NCI-H1436 (cell line): ENCODE results near the gene POLDIP3.

ENCODE experiments used
- DNase-seq: peaks from one replicate; lab custom pipeline; 2025; lab: John Stamatoyannopoulos, UW

The POLDIP3 gene, protein sequence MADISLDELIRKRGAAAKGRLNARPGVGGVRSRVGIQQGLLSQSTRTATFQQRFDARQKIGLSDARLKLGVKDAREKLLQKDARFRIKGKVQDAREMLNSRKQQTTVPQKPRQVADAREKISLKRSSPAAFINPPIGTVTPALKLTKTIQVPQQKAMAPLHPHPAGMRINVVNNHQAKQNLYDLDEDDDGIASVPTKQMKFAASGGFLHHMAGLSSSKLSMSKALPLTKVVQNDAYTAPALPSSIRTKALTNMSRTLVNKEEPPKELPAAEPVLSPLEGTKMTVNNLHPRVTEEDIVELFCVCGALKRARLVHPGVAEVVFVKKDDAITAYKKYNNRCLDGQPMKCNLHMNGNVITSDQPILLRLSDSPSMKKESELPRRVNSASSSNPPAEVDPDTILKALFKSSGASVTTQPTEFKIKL

DNA sequence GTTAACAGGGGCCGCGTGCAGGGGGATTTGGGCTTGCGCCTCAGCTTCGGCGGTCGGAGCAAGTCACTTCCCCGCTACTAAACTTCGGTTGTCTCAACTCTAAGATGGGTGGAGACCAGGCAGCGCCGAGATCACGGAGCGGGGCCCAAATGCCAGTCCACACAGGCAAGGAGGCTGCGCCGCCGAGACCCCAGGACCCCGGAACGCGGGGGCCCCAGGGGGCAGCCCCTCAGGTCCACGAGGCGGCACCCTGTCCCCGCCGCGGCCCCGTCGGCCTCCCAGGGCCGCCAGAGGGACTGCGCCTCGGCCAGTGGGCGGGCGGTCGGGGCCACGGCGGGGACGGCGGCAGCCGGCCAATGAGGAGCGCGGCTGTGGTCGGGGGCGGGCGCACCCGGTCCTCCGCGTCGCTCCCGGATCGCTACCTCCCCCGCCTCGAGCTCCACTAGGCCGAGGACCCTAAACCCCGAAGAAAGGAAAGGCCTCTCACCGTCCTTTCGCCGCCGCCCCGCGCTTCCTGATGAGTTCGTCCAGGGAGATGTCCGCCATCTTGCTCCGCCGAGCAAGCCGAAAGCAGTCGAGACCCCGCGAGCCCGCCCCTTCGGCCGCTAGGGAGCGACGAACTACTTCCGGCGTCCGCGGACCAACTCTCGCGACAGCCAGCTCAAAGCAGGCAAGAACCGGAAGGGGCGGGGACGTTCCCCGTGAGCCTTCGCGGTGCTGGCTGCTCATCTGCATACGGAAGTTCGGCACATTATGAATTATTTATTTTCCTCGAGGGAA lies at the start of gene POLDIP3:
POLDIP3 (minus strand) TSS at position 572 of the 780 bp plus-strand sequence; CDS start at position 546, 26 bp downstream.
- DNase-seq, result peak; percentile 98

DNA sequence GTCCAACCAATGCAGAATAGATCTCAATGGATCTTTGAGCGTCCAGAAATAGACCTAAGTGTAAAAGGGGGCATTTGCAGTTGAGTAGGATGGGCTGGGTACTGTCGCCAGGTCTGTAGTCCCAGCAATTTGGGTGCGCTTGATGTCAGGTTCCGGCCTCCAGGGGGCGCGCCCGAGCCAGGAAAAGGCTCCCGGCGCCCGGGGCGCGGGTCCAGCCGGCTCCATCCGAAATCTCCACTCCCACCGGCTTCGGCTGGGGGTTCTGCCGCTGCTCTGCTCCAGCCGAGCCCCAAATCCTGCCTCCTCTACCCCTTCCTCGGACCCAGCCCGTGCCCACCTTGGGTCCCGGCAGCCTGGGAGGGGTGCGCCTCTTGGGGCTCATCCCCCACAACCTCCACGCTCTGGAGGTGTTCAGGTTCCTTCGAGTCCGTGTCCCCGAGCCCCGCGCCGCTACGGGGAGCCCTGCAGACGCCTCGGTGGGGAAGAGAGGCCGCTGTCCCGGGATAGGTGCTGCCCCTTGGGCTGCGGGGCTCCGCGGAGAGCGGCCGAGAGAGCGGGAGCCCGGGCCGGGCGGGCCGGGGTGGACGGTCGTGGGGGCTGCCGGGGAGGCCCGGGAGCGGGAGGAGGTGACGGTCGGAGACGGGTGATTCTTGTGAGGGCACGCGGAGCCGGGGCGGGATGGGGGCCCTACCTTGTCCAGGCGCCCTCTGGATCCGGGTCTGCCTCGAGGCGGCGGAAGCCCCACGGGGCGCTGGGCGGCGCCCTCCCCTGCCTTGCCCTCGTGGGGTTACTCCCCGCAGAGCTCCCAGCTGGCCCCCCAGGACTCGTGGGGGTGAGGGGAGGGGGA lies 47.5 kb upstream of the POLDIP3 start:
- DNase-seq, result peak; percentile 72

DNA sequence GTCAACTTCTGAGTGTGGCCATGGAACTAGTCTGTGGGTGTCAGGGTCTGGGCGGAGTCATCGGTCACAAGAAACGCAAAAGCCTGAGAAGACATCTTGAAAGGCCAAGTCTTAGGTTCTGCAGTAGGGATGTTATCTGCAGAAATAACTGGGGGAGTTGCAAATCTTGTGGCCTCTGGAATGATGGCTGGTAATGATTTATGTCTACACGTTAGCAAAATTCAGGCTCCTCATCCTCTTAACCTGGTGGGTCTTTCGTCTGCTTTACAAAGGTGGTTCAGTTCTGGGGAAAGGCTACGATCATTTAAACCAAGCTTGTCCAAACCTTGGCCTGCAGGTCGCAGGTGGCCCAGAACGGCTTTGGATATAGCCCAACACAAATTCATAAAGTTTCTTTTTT lies 41.9 kb upstream of the POLDIP3 start:
- no peak for DNase-seq

DNA sequence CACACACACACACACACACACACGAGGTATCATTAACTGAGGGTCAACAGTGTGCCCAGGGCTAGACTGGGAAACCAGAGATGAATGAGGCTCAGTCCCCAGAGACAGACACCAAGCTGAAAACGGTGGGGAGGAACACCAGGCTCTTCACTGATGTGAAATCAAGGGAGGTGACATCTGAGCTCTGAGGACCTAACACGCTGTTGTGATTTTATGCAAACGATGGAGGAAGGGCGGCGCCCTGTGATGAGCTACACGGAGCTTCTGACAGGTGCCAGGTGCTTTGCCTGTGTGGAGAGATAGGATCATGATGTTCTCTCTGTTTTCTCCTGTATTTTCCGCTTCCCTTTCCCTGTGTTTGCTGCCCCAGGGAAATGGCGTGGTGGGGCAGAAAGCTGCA lies 41.0 kb upstream of the POLDIP3 start:
- peak; percentile 80 for DNase-seq

DNA sequence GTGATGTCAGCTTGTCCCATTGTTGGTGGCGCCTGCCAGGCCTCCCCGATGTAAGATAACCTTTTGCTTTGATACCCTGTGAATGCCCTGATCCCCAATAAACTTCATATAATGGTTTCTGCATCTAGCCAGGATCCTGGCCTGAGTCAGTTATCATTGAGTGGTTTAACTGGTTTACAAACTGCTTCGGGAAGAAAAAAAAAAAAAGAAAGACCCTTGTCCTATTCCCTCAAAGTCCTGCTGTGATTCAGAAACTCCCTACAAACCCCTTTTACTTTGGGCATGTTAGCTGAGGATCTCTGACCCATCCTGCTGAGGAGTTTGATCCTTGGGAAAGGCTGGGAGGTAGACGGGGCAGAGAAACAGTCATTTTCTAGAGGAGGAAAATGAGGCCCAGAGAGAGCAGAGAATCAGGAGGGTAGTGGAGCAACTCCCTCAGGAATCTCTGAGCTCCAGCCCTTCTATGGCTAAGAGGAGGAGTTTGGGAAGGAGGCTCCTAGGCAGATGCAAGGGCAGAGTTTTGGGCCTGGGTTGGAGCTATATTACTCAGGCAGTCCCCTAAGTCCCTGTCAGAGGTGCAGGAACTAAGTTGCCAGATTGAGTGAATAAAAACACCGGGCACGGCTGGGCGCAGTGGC lies 39.9 kb upstream of the POLDIP3 start:
- no peak for DNase-seq

DNA sequence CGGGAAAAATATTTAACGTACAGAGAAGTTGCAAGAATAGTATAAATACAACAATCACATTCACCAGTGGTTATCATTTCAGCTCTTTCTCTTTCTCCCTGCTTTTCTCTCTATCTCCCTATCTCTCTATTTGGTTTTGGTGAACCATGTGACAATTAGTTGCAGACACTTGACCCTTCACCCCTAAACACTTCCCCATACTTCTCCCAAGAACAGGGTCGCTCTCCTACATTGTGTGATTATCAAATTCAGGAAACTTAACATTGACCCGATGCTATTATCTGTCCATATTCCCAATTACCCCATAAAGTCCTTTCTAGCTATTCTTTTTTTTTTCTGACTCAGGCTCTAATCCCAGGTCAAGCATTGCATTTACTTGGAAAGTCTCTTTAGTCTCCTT lies 39.3 kb upstream of the POLDIP3 start:
- no peak for DNase-seq

DNA sequence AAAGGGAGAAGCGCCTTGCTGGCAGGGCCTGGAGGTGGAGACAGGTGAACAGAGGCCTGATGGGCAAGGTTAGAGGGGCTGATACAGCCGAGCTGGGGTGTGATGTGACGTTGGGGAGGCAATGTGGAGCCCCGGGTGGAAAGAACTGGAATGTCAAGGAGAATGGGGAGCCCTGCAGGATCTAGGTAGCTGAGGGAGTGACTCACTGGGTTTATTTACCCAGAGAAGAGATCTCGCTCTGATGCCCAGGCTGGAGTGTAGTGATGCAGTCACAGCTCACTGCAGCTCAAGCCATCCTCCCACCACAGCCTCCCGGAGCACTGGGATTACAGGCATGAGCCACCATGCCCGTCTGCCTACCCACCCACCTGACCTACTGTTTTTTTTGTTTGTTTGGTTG lies 36.5 kb upstream of the POLDIP3 start:
- DNase-seq, result no peak

DNA sequence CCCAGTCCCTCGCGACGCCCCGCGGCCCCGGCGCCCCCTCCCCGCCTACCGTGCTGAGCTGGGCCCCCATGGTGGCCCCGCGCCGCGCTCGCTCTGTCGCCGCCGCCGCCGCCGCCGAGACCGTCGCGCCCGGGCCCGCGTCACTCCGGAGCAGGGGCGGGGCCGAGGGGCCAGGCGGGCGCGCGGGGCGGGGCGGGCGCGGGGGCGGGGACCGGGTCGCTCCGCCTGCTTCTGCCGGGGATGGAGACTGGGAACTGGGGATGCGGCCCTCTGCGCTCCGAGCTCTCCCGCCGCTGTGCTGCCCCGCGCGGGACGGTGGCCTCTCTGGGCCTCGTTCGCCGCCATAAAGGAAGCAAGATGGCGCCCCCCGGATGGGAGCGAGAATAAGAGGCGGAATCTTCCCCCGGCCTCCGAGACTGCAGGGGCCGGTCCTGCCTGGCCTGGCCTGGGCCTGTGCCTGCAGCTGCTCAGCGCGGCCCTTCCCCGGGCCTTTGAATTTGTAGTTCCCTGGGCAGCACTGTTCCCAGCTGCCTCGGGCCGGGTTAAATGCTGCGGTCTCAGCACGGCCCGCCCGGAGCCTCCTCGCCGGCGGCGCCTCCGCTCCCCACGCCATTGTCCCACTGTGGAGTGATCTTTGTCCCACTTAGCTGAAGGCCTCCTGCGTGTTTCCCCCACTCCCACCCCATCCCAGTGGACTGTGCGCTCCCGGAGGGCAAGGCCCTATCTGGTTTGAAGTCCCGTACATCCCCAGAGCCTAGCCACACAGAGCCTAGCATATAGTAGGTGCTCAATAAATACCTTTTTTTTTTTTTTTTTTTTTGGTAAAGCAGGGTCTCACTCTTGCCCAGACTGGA lies 34.8 kb upstream of the POLDIP3 start, which contains the start of gene CYB5R3:
CYB5R3 (minus strand) TSS at position 147 of the 854 bp plus-strand sequence; CDS start at position 70, 77 bp downstream.
- DNase-seq, result peak; percentile 69

DNA sequence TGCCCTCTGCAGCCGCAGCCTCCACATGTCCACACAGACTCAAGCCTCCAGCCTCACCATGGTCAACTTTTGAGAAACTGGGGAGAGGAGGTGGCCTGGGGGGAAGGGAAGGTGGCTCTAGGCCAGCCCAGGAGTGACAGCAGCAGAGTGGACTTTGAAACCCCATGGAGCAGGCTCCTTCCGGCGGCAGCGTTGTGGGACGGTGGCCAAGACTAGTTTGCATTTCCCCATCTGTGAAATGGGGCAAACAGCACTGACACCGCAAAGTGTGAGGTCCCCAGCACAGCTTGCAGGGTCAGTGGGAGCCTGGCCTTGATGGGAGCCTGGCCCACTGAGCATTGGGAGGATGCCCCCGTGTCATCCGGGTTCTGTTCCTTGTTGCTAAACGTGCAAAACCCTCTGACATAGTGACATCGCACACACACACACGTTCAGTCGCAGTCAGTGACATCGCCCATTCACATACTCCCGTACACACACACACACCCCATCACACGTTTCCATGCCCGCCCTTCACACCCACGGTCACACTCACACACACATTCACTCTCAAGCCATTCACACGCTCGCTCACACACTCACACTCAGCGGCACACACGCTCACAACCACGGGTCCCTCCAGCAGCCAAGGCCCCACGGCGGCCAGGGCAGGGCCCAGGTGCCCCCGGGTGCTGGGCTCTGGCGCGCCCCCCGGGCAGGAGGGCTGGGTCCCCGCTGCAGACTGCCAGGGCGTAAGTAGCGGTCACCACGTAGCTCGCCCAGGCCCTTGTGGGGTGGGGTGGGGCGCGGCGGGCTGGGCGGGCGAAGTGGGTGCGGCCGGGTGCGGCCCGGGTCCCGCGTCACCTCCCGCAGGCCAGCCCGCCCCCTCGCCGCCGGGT lies 33.9 kb upstream of the POLDIP3 start:
- no peak for DNase-seq

DNA sequence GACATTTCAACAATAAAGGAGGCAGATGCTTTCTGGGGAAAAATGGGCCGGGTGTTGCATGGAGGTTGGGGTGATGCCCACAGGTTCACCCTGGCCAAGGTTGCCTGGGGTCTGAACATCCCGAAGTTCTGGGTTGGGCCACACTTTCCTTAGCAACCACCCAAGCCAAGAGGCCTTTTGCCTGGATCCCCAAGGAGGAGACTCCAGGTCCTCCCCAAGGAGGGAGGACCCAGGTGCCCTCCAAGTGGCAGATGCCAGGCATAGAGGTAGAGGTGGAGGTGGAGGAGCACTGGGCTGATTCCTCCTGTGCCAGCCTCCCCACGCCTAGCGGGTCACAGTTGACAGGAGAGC lies 33.3 kb upstream of the POLDIP3 start:
- DNase-seq, result no peak

DNA sequence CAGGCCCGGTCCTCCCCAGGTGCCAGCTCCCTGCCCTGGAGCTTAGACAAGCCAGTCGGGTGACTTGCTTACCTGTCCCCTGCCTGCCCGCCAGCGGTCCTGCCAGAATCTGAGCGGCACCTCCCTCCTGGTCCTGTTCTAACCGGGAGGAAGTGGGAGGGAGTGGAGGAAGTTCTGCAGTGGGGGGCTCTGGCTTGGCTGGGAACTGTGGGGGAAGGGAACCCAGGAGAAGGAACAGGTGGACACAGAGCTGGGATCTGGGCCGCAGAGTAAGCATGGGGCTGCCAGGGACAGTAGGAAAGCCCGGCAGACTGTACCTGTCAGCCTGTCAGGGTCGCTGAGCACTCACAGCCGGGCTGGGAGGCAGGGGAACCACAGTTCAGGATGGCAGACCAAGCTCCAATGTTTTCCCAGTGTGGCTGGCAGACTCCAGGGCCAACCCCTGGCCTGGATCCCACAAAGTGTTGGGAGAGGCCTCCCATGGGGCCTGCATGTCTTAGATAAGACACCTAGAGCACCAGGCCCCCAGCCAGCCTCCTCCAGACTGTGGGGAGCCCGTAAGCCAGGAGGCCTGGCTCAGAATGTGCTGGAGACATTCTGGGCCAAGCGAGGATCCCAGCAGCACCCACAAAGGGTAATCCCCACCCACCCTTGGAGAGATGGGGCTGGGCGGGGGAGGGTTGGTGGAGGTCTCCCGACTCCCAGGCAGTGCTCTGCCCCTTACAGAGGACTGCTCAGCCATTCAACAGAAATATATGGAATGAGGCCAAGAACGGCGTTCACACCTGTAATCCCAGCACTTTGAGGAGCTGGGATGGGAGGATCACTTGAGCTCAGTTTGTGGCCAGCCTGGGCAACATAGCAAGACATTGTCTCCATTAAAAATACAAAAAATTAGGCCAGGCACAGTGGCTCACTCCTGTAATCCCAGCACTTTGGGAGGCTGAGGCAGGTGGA lies 32.2 kb upstream of the POLDIP3 start:
- no peak for DNase-seq

DNA sequence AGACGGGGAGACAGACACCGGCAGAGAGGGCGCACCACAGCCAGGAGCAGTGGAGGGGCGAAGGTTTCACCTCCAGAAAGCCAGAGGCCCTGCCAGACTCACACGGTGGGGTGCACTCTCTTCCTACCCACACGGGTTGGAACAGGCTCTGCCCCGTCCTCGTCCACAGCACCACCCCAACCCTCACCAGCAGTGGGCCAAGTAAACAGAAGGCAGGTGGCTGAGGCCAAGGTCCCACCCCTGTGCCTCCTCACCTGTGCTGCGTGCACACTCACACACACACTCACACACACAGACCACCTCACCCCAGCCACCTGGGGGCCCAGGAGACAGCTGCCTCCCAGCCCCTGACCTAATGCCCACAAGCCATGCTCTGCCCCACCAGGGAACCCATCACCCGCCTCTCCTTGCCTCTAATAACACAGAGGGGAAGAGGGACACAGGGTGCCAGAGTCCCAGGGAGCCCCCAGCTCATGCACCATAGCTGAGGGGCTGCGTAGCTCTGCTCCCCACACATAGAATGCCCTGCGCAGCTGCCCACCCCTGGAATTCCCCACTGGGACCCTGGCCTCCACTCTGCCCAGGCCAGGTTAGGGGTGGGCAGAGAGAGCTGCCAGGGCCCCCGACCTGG lies 31.4 kb upstream of the POLDIP3 start:
- DNase-seq, result no peak

DNA sequence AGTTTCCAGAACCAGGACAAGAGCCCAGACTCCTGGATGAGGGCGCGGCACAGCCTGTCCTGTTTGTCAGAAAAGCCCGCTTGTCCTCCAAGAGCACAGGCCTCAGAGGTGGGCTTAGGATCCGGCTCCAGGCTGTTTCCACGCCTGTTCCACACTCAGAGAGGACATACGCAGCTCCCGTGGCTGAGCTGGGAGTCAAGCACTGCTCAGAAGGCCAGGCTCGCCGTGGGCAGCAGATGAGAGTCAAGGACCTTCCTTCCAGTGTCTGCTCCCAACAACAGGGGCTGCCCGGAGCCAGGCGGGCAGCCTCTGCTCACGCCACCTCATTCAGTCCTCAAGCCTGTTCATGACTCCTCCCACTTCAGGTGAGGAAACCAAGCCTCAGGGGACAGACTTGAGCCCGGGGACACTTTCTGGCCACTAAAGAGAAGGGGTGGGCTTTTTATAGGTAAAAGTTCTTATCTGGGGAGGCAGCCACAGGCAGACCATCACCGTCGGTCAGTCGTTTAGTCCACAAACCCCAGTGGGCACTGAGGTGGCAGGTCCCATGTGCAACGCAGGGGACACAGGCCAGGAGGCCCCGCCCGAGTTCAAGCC lies 30.8 kb upstream of the POLDIP3 start:
- DNase-seq, result no peak

DNA sequence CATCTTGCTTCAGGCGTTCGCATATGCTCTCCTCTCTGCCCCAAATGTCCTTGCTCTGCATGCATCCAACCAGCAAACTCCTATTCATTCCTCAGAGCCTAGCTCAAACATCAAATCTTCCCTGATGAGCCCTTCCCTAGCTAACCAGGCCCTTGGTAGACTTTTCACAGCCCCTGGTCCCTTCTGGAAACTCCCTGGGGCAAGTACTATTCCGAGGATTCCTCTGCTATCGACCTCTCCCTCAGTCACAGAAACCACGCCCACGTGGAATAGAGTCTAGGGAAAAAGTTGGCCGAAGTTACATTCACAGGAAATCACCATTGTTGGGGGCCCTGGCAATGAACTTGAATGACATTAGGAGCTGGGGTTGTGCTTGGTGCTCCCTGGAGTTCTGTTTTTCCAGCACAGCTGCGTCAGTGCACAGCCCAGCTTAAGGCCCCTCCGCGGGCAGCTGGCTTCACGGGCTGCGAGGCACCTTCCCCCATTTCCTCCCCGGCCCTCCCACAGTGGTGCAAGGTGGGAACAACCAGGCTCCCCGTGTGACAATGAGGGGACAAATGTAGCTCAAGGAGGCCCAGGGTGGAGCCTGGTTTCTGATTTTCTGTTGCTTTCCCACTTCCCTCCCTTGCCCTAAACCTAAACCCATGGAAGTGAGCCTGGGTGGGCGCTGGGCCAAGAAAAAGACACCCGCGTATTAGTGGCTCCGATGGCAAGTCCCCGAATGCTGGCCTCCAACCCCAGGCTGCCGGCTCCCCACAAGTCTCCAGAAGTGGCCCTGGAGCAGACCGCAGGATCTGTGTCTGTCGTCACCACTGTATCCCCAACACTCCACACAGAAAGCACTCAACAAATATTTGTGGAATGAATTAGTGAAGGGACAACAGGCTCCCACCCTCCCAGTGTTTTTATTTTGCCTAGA lies 30.0 kb upstream of the POLDIP3 start:
- DNase-seq, result no peak

DNA sequence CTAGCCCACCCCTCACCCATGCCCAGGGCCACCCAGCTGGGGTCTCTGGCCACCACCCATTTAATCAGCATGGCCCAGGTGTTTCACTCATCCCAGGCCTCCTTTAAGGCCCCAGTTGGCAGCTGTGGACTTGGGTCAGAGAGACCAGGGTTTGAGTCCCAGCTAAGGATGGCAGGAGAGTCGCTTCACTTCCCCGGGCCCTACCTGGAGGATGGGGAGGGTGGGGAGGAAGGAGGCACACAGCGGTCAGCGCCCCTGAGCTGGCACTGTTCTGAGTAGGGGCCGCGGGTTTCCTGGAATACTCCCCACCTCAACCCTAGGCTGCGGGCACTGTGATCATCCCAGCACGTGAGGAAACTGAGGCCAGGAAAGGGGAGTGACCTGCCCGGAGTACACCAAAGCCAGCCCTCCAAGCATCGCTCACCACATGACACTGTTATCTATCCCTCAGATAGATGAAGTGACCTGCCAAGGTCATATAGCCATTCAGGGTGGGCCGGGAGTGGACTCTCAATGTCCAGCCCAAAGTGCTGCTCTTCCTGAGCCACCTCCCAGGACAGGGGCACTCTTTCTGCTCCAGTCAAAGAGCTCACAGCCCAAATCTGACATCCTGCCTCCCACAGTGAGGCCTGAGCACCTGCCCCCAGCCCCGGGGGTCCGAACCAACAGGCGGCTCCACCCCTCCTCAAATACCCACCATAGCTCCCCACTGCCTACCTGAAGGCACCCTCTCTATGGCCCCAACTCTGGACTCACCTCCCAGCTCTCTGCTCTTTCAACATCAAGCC lies 29.1 kb upstream of the POLDIP3 start:
- no peak for DNase-seq
